HL-60/S4 (cell line): ENCODE results near the gene AP3S1.

Experiments used
- in situ Hi-C: fragments of 300-500 bp; cut with MboI; formaldehyde crosslinking; loops from 2 replicates; pipeline ENCODE4 v1.14.3; 2022; ENCODE audit warnings: low sequenced_read_pairs

Gene AP3S1

GRCh38 chr5:115820846-115821245 lies 20.9 kb upstream of the AP3S1 start:
- in situ Hi-C loops = no loop called here

- in situ Hi-C loops = loop anchor here (25.0 kb wide), 1 partner anchor 237 kb away; no protein-coding TSS in a partner anchor
These were observed 16.8 kb upstream of the AP3S1 start for GRCh38 chr5:115824983-115825382.

- in situ Hi-C loops = loop anchor here (25.0 kb wide), 1 partner anchor 236 kb away; no protein-coding TSS in a partner anchor
These were observed 15.8 kb upstream of the AP3S1 start for GRCh38 chr5:115825948-115826347.

GRCh38 chr5:115829913-115830312 lies 11.8 kb upstream of the AP3S1 start:
- in situ Hi-C loops = loop anchor here (25.0 kb wide), 1 partner anchor 232 kb away; no protein-coding TSS in a partner anchor

- in situ Hi-C loops = loop anchor here (25.0 kb wide), 1 partner anchor 231 kb away; no protein-coding TSS in a partner anchor
These were observed 10.5 kb upstream of the AP3S1 start for GRCh38 chr5:115831163-115831768.

GRCh38 chr5:115835481-115835880 lies 6.3 kb upstream of the AP3S1 start:
- in situ Hi-C loops = loop anchor here (25.0 kb wide), 1 partner anchor 227 kb away; no protein-coding TSS in a partner anchor

GRCh38 chr5:115838885-115839518 lies 2.7 kb upstream of the AP3S1 start:
- in situ Hi-C loops = loop anchor here (25.0 kb wide), 1 partner anchor 223 kb away; no protein-coding TSS in a partner anchor

- in situ Hi-C loops = loop anchor here (25.0 kb wide), 1 partner anchor 221 kb away; no protein-coding TSS in a partner anchor
These were observed 862 bp upstream of the AP3S1 start for GRCh38 chr5:115840873-115841272.

- in situ Hi-C loops = loop anchor here (25.0 kb wide), 1 partner anchor 220 kb away; no protein-coding TSS in a partner anchor
These were observed 577 bp downstream of the AP3S1 start for GRCh38 chr5:115842089-115842935.

GRCh38 chr5:115842952-115843351 lies 1.2 kb downstream of the AP3S1 start:
- in situ Hi-C loops = loop anchor here (25.0 kb wide), 1 partner anchor 219 kb away; no protein-coding TSS in a partner anchor

- in situ Hi-C loops = loop anchor here (25.0 kb wide), 1 partner anchor 219 kb away; no protein-coding TSS in a partner anchor
These were observed 1.9 kb downstream of the AP3S1 start for GRCh38 chr5:115843444-115844130.

GRCh38 chr5:115844321-115844817 lies 2.6 kb downstream of the AP3S1 start:
- in situ Hi-C loops = loop anchor here (25.0 kb wide), 1 partner anchor 218 kb away; no protein-coding TSS in a partner anchor

- in situ Hi-C loops = loop anchor here (25.0 kb wide), 1 partner anchor 215 kb away; no protein-coding TSS in a partner anchor
These were observed 5.6 kb downstream of the AP3S1 start for GRCh38 chr5:115847290-115847689.

GRCh38 chr5:115849258-115849798 lies 7.6 kb downstream of the AP3S1 start:
- in situ Hi-C loops = loop anchor here (25.0 kb wide), 1 partner anchor 213 kb away; no protein-coding TSS in a partner anchor

GRCh38 chr5:115850744-115851416 lies 9.1 kb downstream of the AP3S1 start:
- in situ Hi-C loops = no loop called here

GRCh38 chr5:115854139-115854538 lies 12.4 kb downstream of the AP3S1 start:
- in situ Hi-C loops = no loop called here

- in situ Hi-C loops = no loop called here
These were observed 14.2 kb downstream of the AP3S1 start for GRCh38 chr5:115855959-115856358.

- in situ Hi-C loops = no loop called here
These were observed 15.3 kb downstream of the AP3S1 start for GRCh38 chr5:115857057-115857479.
